ENCODE measurements around the gene TMEM40.
"Not testable (repeated sequence)": the region's sequence is repeated elsewhere in the genome, so short reads cannot be mapped to it uniquely, and the experiment has no call there.

The TMEM40 gene

DNA sequence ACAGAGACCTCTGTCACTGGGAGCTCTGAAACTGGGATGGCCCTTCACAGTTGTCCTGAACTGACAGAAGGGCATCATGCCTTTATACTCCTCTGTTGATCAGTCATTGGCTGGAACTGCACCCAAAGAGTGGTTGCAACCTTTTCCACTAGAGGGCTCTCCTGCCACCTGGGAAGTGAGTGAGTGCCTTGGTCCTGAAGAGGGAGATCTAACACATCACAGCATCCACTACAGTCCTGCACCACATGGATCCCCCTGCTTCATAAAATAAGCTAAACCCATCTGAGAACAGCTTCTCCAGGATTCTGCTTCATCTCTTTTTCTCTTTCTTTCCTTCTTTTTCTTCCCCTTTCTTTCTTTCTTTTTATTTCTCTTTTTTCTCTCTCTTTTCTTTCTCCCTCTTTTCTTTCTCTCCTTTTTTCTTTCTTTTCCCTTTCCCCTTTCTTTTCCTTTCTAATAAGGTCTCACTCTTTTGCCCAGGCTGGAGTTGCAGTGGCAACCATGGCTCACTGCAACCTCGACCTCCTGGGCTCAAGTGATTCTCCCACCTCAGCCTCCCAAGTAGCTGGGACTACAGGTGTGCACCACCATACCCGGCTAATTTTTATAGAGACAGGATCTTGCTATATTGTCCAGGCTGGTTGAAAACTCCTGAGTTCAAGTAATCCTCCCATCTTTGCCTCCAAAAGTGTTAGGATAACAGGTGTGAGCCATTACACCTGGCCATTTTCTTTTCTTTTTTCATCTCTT, 52.4 kb downstream of the TMEM40 start:
- Mint-ChIP-seq H3K9me3 (no peaks in the 10 kb centered on the region), H3K36me3 (ENCODE audit: low read depth) (no peaks in the 10 kb centered on the region), H3K27me3 (ENCODE audit: low read depth) (peaks cover 16% of the 10 kb centered on the region), H3K27ac (no peak overlapping the region), H3K4me3 (no peak overlapping the region), H3K4me1 (ENCODE audit: low read depth) (no peaks in the 10 kb centered on the region)
- peak; percentile 52 for DNase-seq (ENCODE audit: low spot score)

DNA sequence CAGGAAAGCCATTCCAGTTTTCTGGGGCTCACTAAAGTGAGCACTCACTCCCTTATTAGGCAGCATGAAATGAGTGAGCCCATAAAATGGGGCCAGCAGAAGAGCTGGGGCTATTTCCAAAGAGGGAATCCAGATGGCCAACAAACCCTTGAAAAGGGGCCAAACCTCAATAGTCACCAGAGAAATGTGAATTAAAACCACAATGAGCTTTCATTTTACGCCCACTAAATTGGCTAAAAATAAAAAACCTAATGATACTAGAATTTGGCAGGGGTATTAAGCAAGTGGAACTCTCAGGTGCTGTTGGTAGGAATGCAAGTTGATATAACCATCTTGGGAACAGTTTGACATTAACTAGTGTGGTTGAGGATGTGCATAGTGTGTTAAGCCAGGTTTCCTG, 53.1 kb downstream of the TMEM40 start:
- H3K27me3 Mint-ChIP-seq (ENCODE audit: low read depth), result peaks cover 16% of the 10 kb centered on the region
- no peak overlapping the region for H3K4me3 Mint-ChIP-seq
- DNase-seq (ENCODE audit: low spot score), result no peak

DNA sequence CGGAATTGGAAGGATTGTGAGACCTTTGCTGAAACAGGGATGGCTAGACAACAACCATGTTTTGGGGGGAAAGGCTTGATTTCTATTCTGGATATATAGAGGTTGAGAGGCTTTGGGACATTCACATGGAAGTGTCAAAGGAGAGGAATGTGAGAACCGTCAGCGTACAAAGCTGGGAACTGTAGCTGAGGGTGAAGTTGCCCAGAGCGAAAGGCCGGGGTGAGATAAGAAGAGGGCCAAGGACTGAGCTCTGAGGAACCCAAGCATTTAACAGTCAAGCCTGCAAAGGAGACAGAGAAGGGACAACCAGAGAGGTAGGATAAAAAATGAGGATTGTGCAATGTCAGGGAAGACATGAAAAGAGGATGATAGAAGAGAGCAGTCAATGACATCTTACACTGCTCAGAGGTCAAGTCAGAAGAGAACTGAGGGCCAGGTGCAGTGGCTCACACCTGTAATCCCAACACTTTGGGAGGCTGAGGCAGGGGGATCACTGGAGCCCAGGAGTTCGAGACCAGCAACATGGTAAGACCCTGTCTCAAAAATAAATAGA, 53.6 kb downstream of the TMEM40 start:
- Mint-ChIP-seq H3K27me3 (ENCODE audit: low read depth) (peaks cover 16% of the 10 kb centered on the region), H3K4me3 (no peak overlapping the region), H3K9me3 (no peaks in the 10 kb centered on the region), H3K27ac (no peak overlapping the region), H3K4me1 (ENCODE audit: low read depth) (no peaks in the 10 kb centered on the region), H3K36me3 (ENCODE audit: low read depth) (no peaks in the 10 kb centered on the region)
- DNase-seq (ENCODE audit: low spot score), result no peak

More for the DNA sequence above, 53.1 kb downstream of the TMEM40 start:
- Mint-ChIP-seq H3K4me1 (ENCODE audit: low read depth) (no peaks in the 10 kb centered on the region), H3K27ac (no peak overlapping the region), H3K9me3 (no peaks in the 10 kb centered on the region), H3K36me3 (ENCODE audit: low read depth) (no peaks in the 10 kb centered on the region)

DNA sequence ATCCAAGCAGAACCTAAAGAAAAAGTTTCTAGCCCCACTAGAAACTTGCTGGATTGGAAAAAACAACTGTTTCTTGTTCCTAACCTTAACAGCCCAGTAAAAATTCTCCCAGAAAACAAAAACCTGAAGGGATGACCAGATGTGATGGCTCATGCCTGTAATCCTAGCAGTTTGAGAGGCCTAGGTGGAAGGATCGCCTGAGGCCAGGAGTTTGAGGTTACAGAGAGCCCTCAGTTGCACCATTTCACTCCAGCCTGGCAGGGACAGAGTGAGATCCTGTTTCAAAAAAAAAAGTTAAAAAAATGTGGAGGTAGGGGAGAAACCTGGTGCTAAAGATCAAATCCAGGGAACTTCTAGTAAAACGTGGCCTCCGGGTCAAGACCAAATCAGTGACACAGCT, 56.6 kb downstream of the TMEM40 start:
- Mint-ChIP-seq H3K27ac (no peak overlapping the region), H3K9me3 (no peaks in the 10 kb centered on the region)

GRCh38 chr3:12701601-12702000, 57.5 kb downstream of the TMEM40 start:
- H3K4me3 Mint-ChIP-seq; H3K9me3 Mint-ChIP-seq; DNase-seq (ENCODE audit: low spot score); H3K4me1 Mint-ChIP-seq (ENCODE audit: low read depth); H3K36me3 Mint-ChIP-seq (ENCODE audit: low read depth); H3K27me3 Mint-ChIP-seq (ENCODE audit: low read depth); H3K27ac Mint-ChIP-seq: not testable (repeated sequence)

More for the DNA sequence above, 56.6 kb downstream of the TMEM40 start:
- Mint-ChIP-seq H3K27me3 (ENCODE audit: low read depth) (peaks cover 10% of the 10 kb centered on the region), H3K4me3 (no peak overlapping the region), H3K4me1 (ENCODE audit: low read depth) (no peaks in the 10 kb centered on the region), H3K36me3 (ENCODE audit: low read depth) (no peaks in the 10 kb centered on the region)
- no peak for DNase-seq (ENCODE audit: low spot score)

- Mint-ChIP-seq H3K4me3 (no peak overlapping the region), H3K4me1 (ENCODE audit: low read depth) (no peaks in the 10 kb centered on the region), H3K9me3 (no peaks in the 10 kb centered on the region), H3K36me3 (ENCODE audit: low read depth) (no peaks in the 10 kb centered on the region), H3K27me3 (ENCODE audit: low read depth) (peaks cover 8% of the 10 kb centered on the region), H3K27ac (no peak overlapping the region)
- no peak for DNase-seq (ENCODE audit: low spot score)
These were observed 58.3 kb downstream of the TMEM40 start for GRCh38 chr3:12700800-12701199.

DNA sequence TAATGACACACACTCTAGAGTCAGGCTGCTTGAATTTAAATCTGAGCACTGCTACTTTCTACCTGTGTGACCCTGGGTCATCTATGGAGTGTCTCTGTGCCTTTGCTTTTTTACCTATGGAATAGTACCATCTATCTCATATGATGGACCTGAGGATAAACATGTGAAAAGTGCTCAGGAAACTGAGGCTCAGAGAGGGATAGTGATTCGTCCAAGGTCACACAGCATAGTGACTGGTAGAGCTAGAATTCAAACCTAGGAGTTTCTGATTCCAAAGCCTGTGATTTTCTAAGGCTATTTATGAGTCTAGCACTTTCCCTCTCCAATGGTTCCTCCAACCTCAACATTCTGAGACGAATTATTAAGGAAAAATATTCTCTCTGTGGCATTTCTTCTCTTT, 63.1 kb downstream of the TMEM40 start:
- H3K9me3 Mint-ChIP-seq, result no peaks in the 10 kb centered on the region
- H3K36me3 Mint-ChIP-seq (ENCODE audit: low read depth), result no peaks in the 10 kb centered on the region
- DNase-seq (ENCODE audit: low spot score), result no peak
- H3K27ac Mint-ChIP-seq, result no peak overlapping the region
- peaks cover 3% of the 10 kb centered on the region for H3K27me3 Mint-ChIP-seq (ENCODE audit: low read depth)
- H3K4me1 Mint-ChIP-seq (ENCODE audit: low read depth), result no peaks in the 10 kb centered on the region
- H3K4me3 Mint-ChIP-seq, result no peak overlapping the region

GRCh38 chr3:12695112-12695511, 63.9 kb downstream of the TMEM40 start:
- no peak for DNase-seq (ENCODE audit: low spot score)
- Mint-ChIP-seq H3K4me1 (ENCODE audit: low read depth) (no peaks in the 10 kb centered on the region), H3K36me3 (ENCODE audit: low read depth) (no peaks in the 10 kb centered on the region), H3K4me3 (no peak overlapping the region), H3K9me3 (no peaks in the 10 kb centered on the region), H3K27ac (no peak overlapping the region), H3K27me3 (ENCODE audit: low read depth) (peaks cover 3% of the 10 kb centered on the region)

DNA sequence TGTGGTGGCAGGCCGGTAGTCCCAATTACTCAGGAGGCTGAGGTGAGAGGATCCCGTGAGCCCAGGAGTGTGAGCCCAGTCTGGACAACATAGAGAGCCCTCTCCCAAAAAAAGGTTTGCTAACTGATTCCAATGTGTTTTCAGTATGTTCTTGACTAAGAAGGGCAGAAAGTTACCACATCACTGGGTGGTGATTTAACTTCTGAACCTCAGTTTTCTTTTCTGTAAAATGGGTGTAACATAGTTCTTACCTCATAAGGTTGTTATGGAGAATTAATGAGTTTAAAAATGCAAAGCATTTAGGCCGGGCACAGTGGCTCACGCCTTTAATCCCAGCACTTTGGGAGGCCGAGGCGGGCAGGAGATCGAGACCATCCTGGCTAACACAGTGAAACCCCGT, 66.6 kb downstream of the TMEM40 start:
- H3K27me3 Mint-ChIP-seq (ENCODE audit: low read depth), result peaks cover 3% of the 10 kb centered on the region
- H3K4me1 Mint-ChIP-seq (ENCODE audit: low read depth), result no peaks in the 10 kb centered on the region
- H3K27ac Mint-ChIP-seq, result no peak overlapping the region
- no peaks in the 10 kb centered on the region for H3K36me3 Mint-ChIP-seq (ENCODE audit: low read depth)
- H3K4me3 Mint-ChIP-seq, result no peak overlapping the region
- no peaks in the 10 kb centered on the region for H3K9me3 Mint-ChIP-seq
- DNase-seq (ENCODE audit: low spot score), result no peak

GRCh38 chr3:12689997-12690711, 68.9 kb downstream of the TMEM40 start:
- no peak overlapping the region for H3K27ac Mint-ChIP-seq
- no peaks in the 10 kb centered on the region for H3K4me1 Mint-ChIP-seq (ENCODE audit: low read depth)
- no peak for DNase-seq (ENCODE audit: low spot score)
- no peaks in the 10 kb centered on the region for H3K9me3 Mint-ChIP-seq
- H3K4me3 Mint-ChIP-seq, result no peak overlapping the region
- H3K36me3 Mint-ChIP-seq (ENCODE audit: low read depth), result no peaks in the 10 kb centered on the region
- peaks cover 3% of the 10 kb centered on the region for H3K27me3 Mint-ChIP-seq (ENCODE audit: low read depth)

DNA sequence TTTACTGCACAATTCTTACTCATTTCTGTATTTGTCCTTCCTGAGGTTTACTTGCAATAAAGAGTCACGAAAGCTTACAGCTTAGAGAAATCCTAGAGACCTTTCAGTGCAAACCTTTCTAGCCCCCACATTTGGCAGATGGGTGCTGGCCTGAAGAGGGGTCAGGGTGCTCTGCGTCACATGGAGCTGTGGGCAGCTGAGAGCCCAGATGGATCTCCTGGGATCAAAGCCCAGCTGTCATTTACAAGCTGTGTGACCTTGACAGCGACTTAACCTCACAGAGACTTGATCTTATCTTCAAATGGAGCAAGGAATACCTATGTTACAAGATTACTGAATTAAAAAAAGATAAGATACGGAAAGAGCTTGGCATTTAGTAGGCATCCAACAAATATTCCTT, 71.1 kb downstream of the TMEM40 start:
- DNase-seq (ENCODE audit: low spot score), result no peak
- Mint-ChIP-seq H3K9me3 (no peaks in the 10 kb centered on the region), H3K27ac (no peak overlapping the region), H3K4me1 (ENCODE audit: low read depth) (no peaks in the 10 kb centered on the region), H3K27me3 (ENCODE audit: low read depth) (no peaks in the 10 kb centered on the region), H3K4me3 (no peak overlapping the region), H3K36me3 (ENCODE audit: low read depth) (no peaks in the 10 kb centered on the region)

GRCh38 chr3:12686096-12686495, 73.0 kb downstream of the TMEM40 start:
- peaks cover 2% of the 10 kb centered on the region for H3K4me1 Mint-ChIP-seq (ENCODE audit: low read depth)
- H3K27ac Mint-ChIP-seq, result no peak overlapping the region
- H3K27me3 Mint-ChIP-seq (ENCODE audit: low read depth), result no peaks in the 10 kb centered on the region
- H3K9me3 Mint-ChIP-seq, result no peaks in the 10 kb centered on the region
- H3K4me3 Mint-ChIP-seq, result no peak overlapping the region
- no peak for DNase-seq (ENCODE audit: low spot score)
- H3K36me3 Mint-ChIP-seq (ENCODE audit: low read depth), result no peaks in the 10 kb centered on the region
